ENCODE measurements around the gene TBC1D30.
"Not testable (repeated sequence)": the region's sequence is repeated elsewhere in the genome, so short reads cannot be mapped to it uniquely, and the experiment has no call there.

TBC1D30 gene

GRCh38 chr12:64824500-64825142, at the start of gene TBC1D30:
Gene TBC1D30, plus strand, starts transcription at chr12:64824647. Its CDS starts 233 bp downstream, at chr12:64824880.
- peak within 1 kb of the TSS; percentile 95 for H2AFZ ChIP-seq (ENCODE audit: low read length)
- H3F3A ChIP-seq (ENCODE audit: insufficient read depth, low read length): no peaks in the 10 kb centered on the region; the same call in 1 of the 2 replicates
- TF ChIP-seq EZH2phosphoT487 (IDR thresholded peaks at IDR 0.05; ENCODE audit: low read length) (no peak), EZH2 (optimal IDR thresholded peaks at IDR 0.05; ENCODE audit: low read depth, low read length) (no peak), CTCF (IDR thresholded peaks at IDR 0.05; ENCODE audit: low read length) (no peak)
- no peaks in the 10 kb centered on the region for H4K20me1 ChIP-seq (ENCODE audit: insufficient read depth, low read length)
- no peaks in the 10 kb centered on the region for H3K9me3 ChIP-seq (replicated peaks; ENCODE audit: insufficient read depth, low read length)
- peaks cover 20% of the 10 kb centered on the region for H3K79me2 ChIP-seq (ENCODE audit: low read length)
- H3K9ac ChIP-seq (ENCODE audit: low read length): peak within 1 kb of the TSS; percentile 70
- no peaks in the 10 kb centered on the region for H3K36me3 ChIP-seq (replicated peaks; ENCODE audit: insufficient read depth, low read length)
- peak within 1 kb of the TSS; percentile 93 for H3K4me2 ChIP-seq (ENCODE audit: low read depth, low read length)
- no peaks in the 10 kb centered on the region for H3K9me2 ChIP-seq (replicated peaks; ENCODE audit: insufficient read depth, low read length)
- H3K27ac ChIP-seq (ENCODE audit: low read length): peak within 1 kb of the TSS; percentile 45; the same call in 1 of the 2 replicates
- H3K4me1 ChIP-seq (ENCODE audit: low read length): 0 out of 2 replicates have a peak, but pooled peaks cover 5% of the 10 kb centered on the region
- peak within 1 kb of the TSS; percentile 96 for H3K4me3 ChIP-seq (ENCODE audit: low read length)
- peak; percentile 77 for DNase-seq
- H3K27me3 ChIP-seq (replicated peaks; ENCODE audit: insufficient read depth, low read length): no peaks in the 10 kb centered on the region

GRCh38 chr12:64775147-64775736, 49.2 kb upstream of the TBC1D30 start:
- H3K4me2 ChIP-seq (ENCODE audit: low read depth, low read length); H3K27ac ChIP-seq (ENCODE audit: low read length); H3K4me3 ChIP-seq (ENCODE audit: low read length); H3K36me3 ChIP-seq (replicated peaks; ENCODE audit: insufficient read depth, low read length); H3K9me3 ChIP-seq (replicated peaks; ENCODE audit: insufficient read depth, low read length); DNase-seq; H4K20me1 ChIP-seq (ENCODE audit: insufficient read depth, low read length); H3K9me2 ChIP-seq (replicated peaks; ENCODE audit: insufficient read depth, low read length); H2AFZ ChIP-seq (ENCODE audit: low read length); H3K4me1 ChIP-seq (ENCODE audit: low read length); H3K79me2 ChIP-seq (ENCODE audit: low read length); H3F3A ChIP-seq (ENCODE audit: insufficient read depth, low read length); H3K9ac ChIP-seq (ENCODE audit: low read length); H3K27me3 ChIP-seq (replicated peaks; ENCODE audit: insufficient read depth, low read length): not testable (repeated sequence)

GRCh38 chr12:64779354-64779974, 45.0 kb upstream of the TBC1D30 start:
- Histone ChIP-seq H3K79me2 (ENCODE audit: low read length) (peaks cover 28% of the 10 kb centered on the region), H3K4me1 (ENCODE audit: low read length) (peaks cover 14% of the 10 kb centered on the region), H3F3A (ENCODE audit: insufficient read depth, low read length) (peaks cover 24% of the 10 kb centered on the region), H3K9me2 (replicated peaks; ENCODE audit: insufficient read depth, low read length) (no peaks in the 10 kb centered on the region), H4K20me1 (ENCODE audit: insufficient read depth, low read length) (no peaks in the 10 kb centered on the region), H3K36me3 (replicated peaks; ENCODE audit: insufficient read depth, low read length) (no peaks in the 10 kb centered on the region), H2AFZ (ENCODE audit: low read length) (no peak overlapping the region), H3K27me3 (replicated peaks; ENCODE audit: insufficient read depth, low read length) (no peaks in the 10 kb centered on the region), H3K27ac (ENCODE audit: low read length) (no peak overlapping the region), H3K4me2 (ENCODE audit: low read depth, low read length) (peak overlapping the region; percentile 71; the same call in 1 of the 2 replicates), H3K9me3 (replicated peaks; ENCODE audit: insufficient read depth, low read length) (no peaks in the 10 kb centered on the region), H3K9ac (ENCODE audit: low read length) (no peak overlapping the region), H3K4me3 (ENCODE audit: low read length) (no peak overlapping the region)
- no peak for DNase-seq
- TF ChIP-seq CTCF (IDR thresholded peaks at IDR 0.05; ENCODE audit: low read length): no peak
